ENCODE results near the gene SALL3. TPM values are rescaled to one million over a fixed set of nuclear protein-coding genes. Genes with fewer than 3 reads are reported as not detected.

SALL3 gene
- total RNA-seq = under 1 TPM in 2 of 6 donors, not detected in 4; 0.11 to 0.24 TPM

DNA sequence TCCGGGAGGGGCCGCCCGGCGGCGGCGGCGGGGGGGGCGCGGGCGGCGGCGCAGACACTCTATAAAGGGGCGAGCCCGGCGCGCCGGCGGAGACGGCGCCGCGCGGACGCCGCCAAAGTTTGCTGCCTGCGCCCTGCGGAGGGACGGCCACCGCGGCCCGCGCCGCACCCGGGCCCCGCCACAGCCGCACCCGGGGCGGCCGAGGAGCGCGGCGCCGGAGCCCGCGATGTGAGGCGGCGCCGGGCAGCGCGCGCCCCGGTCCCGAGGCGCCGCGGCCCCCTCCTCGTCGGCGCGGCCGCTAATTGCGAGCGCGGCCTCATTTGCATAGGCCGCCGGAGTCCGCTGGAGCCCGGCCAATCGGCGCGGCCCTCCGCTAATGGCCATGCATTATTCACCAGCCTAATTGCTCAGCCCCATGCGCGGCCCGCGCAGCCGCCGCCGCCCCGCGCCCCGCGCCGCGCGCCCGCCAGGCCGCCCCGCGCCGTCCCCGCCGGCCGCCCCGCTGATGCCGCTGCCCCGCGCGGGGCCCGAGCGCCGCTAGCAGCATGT, at the start of gene SALL3:
TSS of gene SALL3 (plus strand) at position 89 of the 549 bp plus-strand sequence. CDS start at position 546, 457 bp downstream.
- peak in 1 of 2 donors; percentile 46 for DNase-seq
- Histone ChIP-seq H3K27ac (no peak within 1 kb of the TSS), H3K4me3 (peak within 1 kb of the TSS in 2 of 4 donors; percentile 14 to 21), H3K4me1 (peaks cover 14 to 32% (median 19%) of the 10 kb centered on the region in 4 donors), H3K9me3 (no peaks in the 10 kb centered on the region), H3K36me3 (no peaks in the 10 kb centered on the region), H3K27me3 (peaks cover 0 to 61% (median 27%) of the 10 kb centered on the region in 4 donors)
- ATAC-seq (ENCODE audit: low FRiP score in 2 of 2) = no peak
- 9% methylated on average over 11 of the region's 102 CpGs; no CpG with 5 or more reads in 1 of the 2 donors for WGBS, 2 donors
- TF ChIP-seq EP300 (IDR thresholded peaks at IDR 0.05) (no peak), POLR2A (IDR thresholded peaks at IDR 0.05) (no peak), POLR2AphosphoS5 (IDR thresholded peaks at IDR 0.05) (no peak), CTCF (IDR thresholded peaks at IDR 0.05) (no peak)

DNA sequence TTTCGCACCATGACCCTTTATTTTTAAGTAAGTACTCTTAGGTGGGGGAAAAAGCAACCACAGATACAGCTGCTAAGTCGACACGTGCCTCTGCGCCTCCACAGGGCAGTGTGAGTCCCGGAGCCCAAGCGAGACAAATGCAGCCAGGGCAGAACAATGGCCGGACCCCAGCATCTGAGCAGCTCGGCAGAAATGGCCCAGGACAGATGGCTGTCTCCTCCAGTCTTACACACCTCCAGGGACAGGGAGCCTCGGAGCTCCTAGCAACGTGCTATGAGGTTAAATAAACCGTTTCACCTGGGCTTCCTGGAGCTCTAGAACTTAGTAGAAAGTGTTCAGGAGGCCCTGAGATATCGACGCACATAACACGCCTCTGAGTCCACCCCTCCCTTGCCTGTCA, 47.3 kb upstream of the SALL3 start:
- no peak for ATAC-seq (ENCODE audit: low FRiP score in 2 of 2)
- H3K4me1 ChIP-seq = no peaks in the 10 kb centered on the region
- 62 to 64% methylated on average over 13 to 14 of the region's 14 CpGs for WGBS, 2 donors
- H3K27ac ChIP-seq = no peak overlapping the region
- no peaks in the 10 kb centered on the region for H3K9me3 ChIP-seq
- no peak for TF ChIP-seq POLR2AphosphoS5 (IDR thresholded peaks at IDR 0.05)
- no peak for TF ChIP-seq EP300 (IDR thresholded peaks at IDR 0.05)
- TF ChIP-seq CTCF (IDR thresholded peaks at IDR 0.05) = no peak
- no peak for TF ChIP-seq POLR2A (IDR thresholded peaks at IDR 0.05)
- H3K36me3 ChIP-seq = no peaks in the 10 kb centered on the region
- no peak for DNase-seq
- no peaks in the 10 kb centered on the region for H3K27me3 ChIP-seq
- H3K4me3 ChIP-seq = no peak overlapping the region

GRCh38 chr18:78934003-78934402, 45.6 kb upstream of the SALL3 start:
- no peaks in the 10 kb centered on the region for H3K9me3 ChIP-seq
- WGBS, 2 donors = 88 to 92% methylated on average over 18 of the region's 22 CpGs
- TF ChIP-seq CTCF (IDR thresholded peaks at IDR 0.05) (no peak), POLR2A (IDR thresholded peaks at IDR 0.05) (no peak), EP300 (IDR thresholded peaks at IDR 0.05) (no peak), POLR2AphosphoS5 (IDR thresholded peaks at IDR 0.05) (no peak)
- H3K4me3 ChIP-seq = no peak overlapping the region
- ATAC-seq (ENCODE audit: low FRiP score in 2 of 2) (no peak), DNase-seq (no peak)
- no peaks in the 10 kb centered on the region for H3K4me1 ChIP-seq
- no peak overlapping the region for H3K27ac ChIP-seq
- H3K36me3 ChIP-seq = no peaks in the 10 kb centered on the region
- H3K27me3 ChIP-seq = no peaks in the 10 kb centered on the region

DNA sequence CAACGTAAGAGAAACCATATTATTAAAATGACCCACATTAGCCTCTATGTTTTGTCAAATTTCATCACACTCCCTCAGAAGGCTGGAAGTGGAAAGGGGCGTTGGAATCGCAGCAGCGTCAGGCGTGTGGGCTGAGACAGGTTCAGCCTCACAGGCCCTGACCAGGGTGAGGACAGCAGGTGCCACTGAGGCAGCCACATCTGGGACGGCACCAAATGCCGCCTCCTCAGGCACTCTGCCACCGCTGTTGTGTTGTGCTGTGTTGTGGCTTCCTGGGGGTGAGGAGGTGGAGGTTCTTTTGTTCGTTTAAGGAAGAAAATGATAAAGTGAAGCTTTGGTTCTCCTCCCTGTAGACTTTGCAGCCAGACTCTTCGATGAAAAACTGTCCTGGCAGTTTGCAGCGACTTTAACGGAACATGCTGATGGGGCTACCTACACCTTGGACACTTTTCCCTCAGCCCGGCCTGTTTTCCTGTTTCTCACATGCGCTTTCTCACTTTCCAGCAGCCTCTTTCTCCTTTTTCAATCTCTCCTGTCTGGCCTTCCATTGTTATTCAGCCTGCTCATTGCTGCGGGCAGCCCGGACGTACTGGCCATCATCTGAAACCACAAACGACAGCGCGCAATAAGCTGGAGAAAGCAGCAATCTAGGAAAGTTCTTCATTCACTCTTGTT, 44.9 kb upstream of the SALL3 start:
- 76% methylated on average over 20 of the region's 20 CpGs for WGBS, 2 donors
- Histone ChIP-seq H3K4me1 (no peaks in the 10 kb centered on the region), H3K36me3 (no peaks in the 10 kb centered on the region), H3K27me3 (no peaks in the 10 kb centered on the region), H3K27ac (no peak overlapping the region), H3K9me3 (no peaks in the 10 kb centered on the region), H3K4me3 (no peak overlapping the region)
- DNase-seq (no peak), ATAC-seq (ENCODE audit: low FRiP score in 2 of 2) (no peak)
- TF ChIP-seq POLR2AphosphoS5 (IDR thresholded peaks at IDR 0.05) (no peak), EP300 (IDR thresholded peaks at IDR 0.05) (no peak)

DNA sequence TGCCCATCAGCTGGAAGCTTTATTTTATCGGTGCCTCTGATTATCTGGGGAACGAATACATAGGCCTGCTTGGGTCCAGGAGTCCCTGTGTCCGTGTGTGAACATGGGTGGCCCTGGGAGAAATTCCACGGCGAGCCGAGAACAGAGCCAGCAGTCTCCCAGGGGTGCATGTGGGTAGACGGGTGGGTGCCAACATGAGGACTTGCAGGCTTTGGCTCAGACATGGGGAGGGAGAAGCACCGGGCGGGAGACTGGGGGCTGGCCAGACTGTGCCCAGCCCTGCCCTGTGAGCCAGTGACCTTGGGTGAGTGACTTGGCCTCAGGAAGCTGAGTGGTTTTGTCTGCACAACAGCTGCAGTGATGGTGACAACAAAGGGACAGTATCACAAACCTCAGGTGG, 44.2 kb upstream of the SALL3 start:
- H3K27ac ChIP-seq = no peak overlapping the region
- TF ChIP-seq POLR2AphosphoS5 (IDR thresholded peaks at IDR 0.05) = no peak
- H3K4me1 ChIP-seq = no peaks in the 10 kb centered on the region
- ATAC-seq (ENCODE audit: low FRiP score in 2 of 2) = no peak
- no peaks in the 10 kb centered on the region for H3K9me3 ChIP-seq
- no peaks in the 10 kb centered on the region for H3K36me3 ChIP-seq
- no peak overlapping the region for H3K4me3 ChIP-seq
- 75 to 78% methylated on average over 5 to 9 of the region's 9 CpGs for WGBS, 2 donors
- H3K27me3 ChIP-seq = no peaks in the 10 kb centered on the region
- no peak for DNase-seq
